ENCODE results near the gene ZNF665.
"Not testable (repeated sequence)": the region's sequence is repeated elsewhere in the genome, so short reads cannot be mapped to it uniquely, and the experiment has no call there.

Gene ZNF665

DNA sequence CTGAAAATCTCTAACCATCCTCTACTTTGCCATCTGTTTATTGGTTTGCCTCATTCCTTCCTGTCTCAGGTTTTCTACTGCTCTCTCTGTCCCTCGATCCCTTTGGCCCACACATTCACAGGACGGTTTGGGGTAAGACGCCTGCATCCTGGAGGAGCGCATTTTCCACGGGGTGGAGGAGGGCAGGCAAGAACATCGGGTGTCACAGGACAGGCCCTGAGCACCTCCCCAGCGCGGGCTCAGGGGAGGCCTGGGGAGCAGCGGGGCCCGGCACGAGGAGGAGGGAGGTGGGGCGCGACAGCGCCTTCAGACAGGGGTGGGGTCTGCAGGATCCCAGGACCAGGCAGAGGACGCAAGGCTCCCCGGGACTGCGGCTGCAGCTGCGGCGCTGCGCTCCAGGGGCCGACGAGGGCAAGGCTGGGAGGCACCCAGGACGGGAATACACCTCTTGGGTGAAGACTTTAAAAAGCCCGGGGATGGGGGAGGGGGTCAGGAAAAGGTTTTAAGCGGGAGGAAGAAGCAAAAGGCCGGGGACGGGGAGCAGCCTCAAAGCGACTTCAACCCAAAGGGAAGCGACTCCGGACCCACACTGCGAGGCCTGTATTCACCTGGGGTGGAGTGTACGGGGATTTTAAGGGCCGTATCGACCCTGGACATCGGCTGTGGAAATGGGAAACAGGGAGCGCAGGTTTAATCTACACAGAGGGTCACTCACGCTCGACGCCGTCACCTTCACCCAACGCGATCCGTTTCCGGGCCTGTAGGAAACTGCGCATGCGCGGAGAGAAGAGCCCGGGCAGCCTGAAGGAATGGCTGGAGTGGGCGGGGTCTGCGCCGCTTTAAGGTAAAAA, 60.8 kb downstream of the ZNF665 start, which contains the start of gene ZNF415:
Gene ZNF415, minus strand, starts transcription at position 770 of the 851 bp plus-strand sequence. CDS start 10,234 bp downstream, outside the sequence.
- no peak for DNase-seq (ENCODE audit: insufficient read length)

DNA sequence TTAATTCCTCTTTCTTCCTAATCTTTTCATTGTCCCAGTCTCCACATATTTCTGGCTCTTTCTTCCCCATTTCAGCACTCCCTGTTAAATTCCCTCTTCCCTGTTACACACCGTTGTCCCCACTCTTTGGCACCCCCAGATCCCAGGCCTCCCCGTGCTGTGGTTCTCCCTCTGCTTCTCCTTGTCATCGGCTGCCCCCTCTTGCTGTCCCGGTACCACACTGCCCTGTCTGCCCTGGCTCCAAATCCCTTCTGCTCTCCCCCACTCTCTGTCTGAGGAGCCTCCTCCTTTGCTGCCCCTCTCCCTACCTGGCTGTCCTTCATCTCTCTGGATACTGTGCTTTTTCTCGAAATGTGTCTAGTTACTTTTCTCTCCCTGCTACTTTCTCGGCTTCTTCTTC, 61.4 kb downstream of the ZNF665 start:
- no peak for DNase-seq (ENCODE audit: insufficient read length)
- no peak for FAIRE-seq
- no peak for TF ChIP-seq POLR2A (IDR thresholded peaks at IDR 0.05; ENCODE audit: low read depth, low read length)
- TF ChIP-seq TAF1 (IDR thresholded peaks at IDR 0.05; ENCODE audit: borderline replicate concordance, low read depth, low read length), result no peak
- TF ChIP-seq POLR2AphosphoS5 (IDR thresholded peaks at IDR 0.05; ENCODE audit: low read depth, low read length), result no peak

More for the DNA sequence above, 60.8 kb downstream of the ZNF665 start, which contains the start of gene ZNF415:
- TF ChIP-seq TAF1 (IDR thresholded peaks at IDR 0.05; ENCODE audit: borderline replicate concordance, low read depth, low read length), result no peak
- no peak for TF ChIP-seq POLR2AphosphoS5 (IDR thresholded peaks at IDR 0.05; ENCODE audit: low read depth, low read length)
- TF ChIP-seq POLR2A (IDR thresholded peaks at IDR 0.05; ENCODE audit: low read depth, low read length), result no peak
- FAIRE-seq, result no peak

- DNase-seq (ENCODE audit: insufficient read length) (no peak), FAIRE-seq (no peak)
Measured at GRCh38 chr19:53131085-53131590, 62.0 kb downstream of the ZNF665 start.

DNA sequence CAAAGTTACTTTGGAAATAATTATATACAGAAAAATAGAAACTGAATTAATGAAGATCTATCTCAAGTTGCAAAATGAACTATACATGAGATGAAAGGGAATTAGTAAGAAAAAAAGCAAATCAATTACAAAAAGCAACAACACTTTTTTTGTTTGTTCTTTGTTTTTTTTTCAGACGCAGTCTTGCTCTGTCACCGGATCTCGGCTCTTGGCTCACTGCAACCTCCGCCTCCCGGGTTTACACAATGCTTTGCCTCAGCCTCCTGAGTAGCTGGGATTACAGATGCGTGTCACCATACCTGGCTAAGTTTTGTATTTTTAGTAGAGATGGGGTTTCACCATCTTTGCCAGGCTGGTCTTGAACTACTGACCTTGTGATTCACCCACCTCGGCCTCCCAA, 62.7 kb downstream of the ZNF665 start:
- DNase-seq (ENCODE audit: insufficient read length) (no peak), FAIRE-seq (no peak)
- no peak for TF ChIP-seq POLR2A (IDR thresholded peaks at IDR 0.05; ENCODE audit: low read depth, low read length)
- no peak for TF ChIP-seq TAF1 (IDR thresholded peaks at IDR 0.05; ENCODE audit: borderline replicate concordance, low read depth, low read length)
- TF ChIP-seq POLR2AphosphoS5 (IDR thresholded peaks at IDR 0.05; ENCODE audit: low read depth, low read length), result no peak

More at GRCh38 chr19:53131085-53131590, 62.0 kb downstream of the ZNF665 start:
- no peak for TF ChIP-seq TAF1 (IDR thresholded peaks at IDR 0.05; ENCODE audit: borderline replicate concordance, low read depth, low read length)
- no peak for TF ChIP-seq POLR2AphosphoS5 (IDR thresholded peaks at IDR 0.05; ENCODE audit: low read depth, low read length)
- no peak for TF ChIP-seq POLR2A (IDR thresholded peaks at IDR 0.05; ENCODE audit: low read depth, low read length)

DNA sequence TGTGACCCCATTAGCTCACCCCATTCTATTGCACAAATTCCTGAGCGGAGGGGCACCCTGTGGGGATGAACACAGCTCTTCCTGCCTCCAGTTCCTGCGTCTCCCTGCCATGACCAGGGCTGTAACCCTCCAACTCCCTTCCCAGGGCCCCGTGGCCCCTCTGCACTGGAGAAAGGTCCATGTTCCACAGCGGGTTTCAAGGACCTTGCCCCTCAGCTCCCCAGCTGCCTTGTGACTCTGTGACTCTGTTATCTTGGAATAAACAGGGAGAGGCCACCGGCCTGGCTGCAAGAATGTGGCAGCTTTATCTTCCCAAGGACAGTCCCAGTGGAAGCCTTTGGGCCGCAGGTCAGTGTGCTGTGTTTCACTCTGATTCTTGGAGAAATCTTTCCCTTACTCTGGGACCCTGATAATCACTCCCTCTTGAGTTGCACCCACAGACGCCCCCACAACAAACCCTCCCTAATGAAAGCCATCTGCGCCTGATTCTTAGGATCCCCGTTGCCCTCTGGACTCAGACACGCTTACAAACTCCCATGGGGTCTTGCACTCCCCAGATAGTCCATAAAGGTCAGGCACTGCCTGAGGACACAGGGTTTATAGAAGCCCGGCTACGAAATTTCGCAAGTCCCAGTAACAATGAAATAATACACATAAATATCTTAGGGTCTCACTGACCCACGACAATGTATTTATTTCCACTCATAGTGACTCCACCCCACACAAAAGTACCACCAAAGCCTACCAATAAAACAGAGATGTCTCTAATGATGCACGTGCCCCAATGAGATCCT, 66.2 kb downstream of the ZNF665 start:
- DNase-seq (ENCODE audit: insufficient read length); FAIRE-seq: not testable (repeated sequence)

DNA sequence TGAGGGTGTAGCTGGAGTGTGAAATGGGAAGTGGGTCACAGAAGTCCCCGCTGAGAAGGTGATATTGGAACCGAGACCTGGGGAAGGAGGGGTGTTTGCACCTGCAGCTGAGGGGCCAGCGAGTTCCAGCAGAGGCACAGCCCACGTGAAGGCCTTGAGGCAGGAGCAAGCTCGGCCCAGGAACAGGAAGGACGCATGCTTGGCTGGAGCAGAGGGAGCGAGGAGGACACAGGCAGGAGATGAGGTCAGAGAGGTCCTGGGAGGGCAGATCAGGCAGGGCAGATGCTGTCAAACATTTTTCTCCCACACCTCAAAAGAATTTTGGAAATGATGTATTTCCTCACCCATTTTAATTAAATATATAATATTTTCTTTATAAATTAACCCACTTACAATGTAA, 69.8 kb downstream of the ZNF665 start:
- FAIRE-seq (no peak), DNase-seq (ENCODE audit: insufficient read length) (no peak)
- no peak for TF ChIP-seq POLR2AphosphoS5 (IDR thresholded peaks at IDR 0.05; ENCODE audit: low read depth, low read length)
- TF ChIP-seq TAF1 (IDR thresholded peaks at IDR 0.05; ENCODE audit: borderline replicate concordance, low read depth, low read length), result no peak
- TF ChIP-seq POLR2A (IDR thresholded peaks at IDR 0.05; ENCODE audit: low read depth, low read length), result no peak

All from GM12892 (cell line).